Panc1 (cell line): ENCODE data around the gene TRIM36.

Experiments used
- CTCF ChIP-seq: fragments of 450-650 bp; IDR thresholded peaks from 2 replicates; pipeline ENCODE4 v1.5.1; 2017; ENCODE audit warnings: mild to moderate bottlenecking
- POLR2AphosphoS5 ChIP-seq: IDR thresholded peaks from 2 replicates; pipeline ENCODE4 v1.6.1; 2012; ENCODE audit warnings: mild to moderate bottlenecking, low read depth, low read length, moderate library complexity
- REST ChIP-seq, 2 experiments: IDR thresholded peaks; 2 replicates each; pipeline ENCODE4 v1.6.1; 2011 to 2012; ENCODE audit warnings: low read depth in 2 of 2, control low read depth in 1 of 2, low read length in 1 of 2, mild to moderate bottlenecking in 1 of 2, moderate library complexity in 1 of 2; ENCODE audit not compliant: insufficient read depth in 1 of 2
- SIN3A ChIP-seq: IDR thresholded peaks from 2 replicates; pipeline ENCODE4 v1.6.1; 2012; ENCODE audit warnings: low read depth, mild to moderate bottlenecking, low read length, moderate library complexity, borderline replicate concordance; ENCODE audit not compliant: insufficient read depth
- TCF7L2 ChIP-seq: IDR thresholded peaks from 2 replicates; pipeline ENCODE4 v1.6.1; 2011; ENCODE audit warnings: mild to moderate bottlenecking, low read depth, low read length, inconsistent platforms

DNA sequence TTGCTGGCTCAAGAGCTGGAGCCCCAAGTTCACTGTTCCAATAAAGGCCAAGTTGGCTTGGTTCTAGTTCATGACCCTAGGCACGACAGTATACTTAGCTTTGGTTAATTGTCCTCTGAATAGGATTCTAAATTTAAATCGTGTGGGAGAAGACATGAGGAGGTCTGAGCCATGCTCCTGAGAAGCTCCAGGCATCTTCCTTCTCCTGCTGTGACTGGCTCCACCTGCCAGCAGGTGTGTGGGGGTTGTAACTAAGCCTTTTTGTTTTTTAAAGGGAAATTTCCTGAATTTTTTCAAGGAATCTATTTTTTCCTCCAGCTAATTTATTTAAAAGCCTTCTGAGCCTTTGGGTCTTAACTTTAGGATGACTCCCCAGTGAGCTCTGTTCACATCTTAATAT lies 20.2 kb upstream of the TRIM36 start:
- TF ChIP-seq CTCF (no peak), POLR2AphosphoS5 (no peak), REST (IDR thresholded peaks at IDR 0.05; ENCODE audit: insufficient read depth in 1 of 2, low read depth in 2 of 2, low read length in 1 of 2) (no peak), SIN3A (no peak), TCF7L2 (no peak)
